Mesothelial cell of epicardium (in vitro differentiated cells): ENCODE results near the gene CDK17. TPM values are rescaled to one million over a fixed set of nuclear protein-coding genes. Genes with fewer than 3 reads are reported as not detected.
"Not testable (repeated sequence)": the region's sequence is repeated elsewhere in the genome, so short reads cannot be mapped to it uniquely, and the experiment has no call there.

Source experiments
- DNase-seq, 2 experiments: peaks; one replicate each; pipeline ENCODE4 v3.0.0; 2021; ENCODE audit warnings: low spot score in 2 of 2; ENCODE audit not compliant: unreplicated experiment in 2 of 2
- H3K27ac Mint-ChIP-seq: 2 replicates; pipeline ENCODE4 v1.8.0; 2021; ENCODE audit warnings: mixed read lengths
- H3K27me3 Mint-ChIP-seq: 2 replicates; pipeline ENCODE4 v1.8.0; 2021; ENCODE audit warnings: low read depth, mixed read lengths
- H3K36me3 Mint-ChIP-seq: 2 replicates; pipeline ENCODE4 v1.8.0; 2021; ENCODE audit warnings: mixed read lengths
- H3K4me1 Mint-ChIP-seq: 2 replicates; pipeline ENCODE4 v1.8.0; 2021; ENCODE audit warnings: mixed read lengths
- H3K4me3 Mint-ChIP-seq: 2 replicates; pipeline ENCODE4 v1.8.0; 2021; ENCODE audit warnings: mild to moderate bottlenecking, moderate library complexity, mixed read lengths
- H3K9me3 Mint-ChIP-seq: 2 replicates; pipeline ENCODE4 v1.8.0; 2021; ENCODE audit warnings: mixed read lengths
- total RNA-seq: library from RNA; stranded (reverse); gene quantifications from 3 replicates; pipeline ENCODE4 v1.2.1, GENCODE V29; 2021
- TF ChIP-seq, protein P1 (sequence below): fragments of 200-600 bp; sonication (generic); IDR thresholded peaks from one replicate; pipeline ENCODE4 v1.5.0; 2021; ENCODE audit warnings: antibody characterized with exemption; ENCODE audit not compliant: unreplicated experiment

Gene CDK17
- total RNA-seq, 1 donor from 2014 or later = 40.5 TPM

DNA sequence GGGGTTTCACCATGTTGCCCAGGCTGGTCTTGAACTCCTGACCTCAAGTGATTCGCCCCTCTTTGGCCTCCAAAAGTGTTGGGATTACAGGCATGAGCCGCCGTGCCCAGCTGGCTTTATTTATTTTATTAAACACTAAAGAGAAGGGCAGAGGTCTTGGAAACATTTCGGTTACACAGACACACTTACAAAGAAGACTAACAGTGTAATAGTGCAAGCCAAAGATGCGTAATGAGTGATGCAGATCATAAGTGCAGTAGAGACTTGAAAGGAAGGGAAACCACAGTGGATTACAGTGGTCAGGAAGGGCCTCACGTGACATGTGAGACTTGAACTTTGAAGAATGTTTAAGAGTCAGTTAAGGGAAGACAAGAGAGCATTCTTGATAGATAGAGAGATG, 33.9 kb upstream of the CDK17 start:
- Mint-ChIP-seq H3K27me3 (no peaks in the 10 kb centered on the region), H3K4me3 (no peak overlapping the region), H3K9me3 (no peaks in the 10 kb centered on the region), H3K27ac (no peak overlapping the region), H3K4me1 (peaks cover 6% of the 10 kb centered on the region), H3K36me3 (no peaks in the 10 kb centered on the region)
- TF ChIP-seq, protein P1, sequence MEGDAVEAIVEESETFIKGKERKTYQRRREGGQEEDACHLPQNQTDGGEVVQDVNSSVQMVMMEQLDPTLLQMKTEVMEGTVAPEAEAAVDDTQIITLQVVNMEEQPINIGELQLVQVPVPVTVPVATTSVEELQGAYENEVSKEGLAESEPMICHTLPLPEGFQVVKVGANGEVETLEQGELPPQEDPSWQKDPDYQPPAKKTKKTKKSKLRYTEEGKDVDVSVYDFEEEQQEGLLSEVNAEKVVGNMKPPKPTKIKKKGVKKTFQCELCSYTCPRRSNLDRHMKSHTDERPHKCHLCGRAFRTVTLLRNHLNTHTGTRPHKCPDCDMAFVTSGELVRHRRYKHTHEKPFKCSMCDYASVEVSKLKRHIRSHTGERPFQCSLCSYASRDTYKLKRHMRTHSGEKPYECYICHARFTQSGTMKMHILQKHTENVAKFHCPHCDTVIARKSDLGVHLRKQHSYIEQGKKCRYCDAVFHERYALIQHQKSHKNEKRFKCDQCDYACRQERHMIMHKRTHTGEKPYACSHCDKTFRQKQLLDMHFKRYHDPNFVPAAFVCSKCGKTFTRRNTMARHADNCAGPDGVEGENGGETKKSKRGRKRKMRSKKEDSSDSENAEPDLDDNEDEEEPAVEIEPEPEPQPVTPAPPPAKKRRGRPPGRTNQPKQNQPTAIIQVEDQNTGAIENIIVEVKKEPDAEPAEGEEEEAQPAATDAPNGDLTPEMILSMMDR = no peak
- DNase-seq = no peak

DNA sequence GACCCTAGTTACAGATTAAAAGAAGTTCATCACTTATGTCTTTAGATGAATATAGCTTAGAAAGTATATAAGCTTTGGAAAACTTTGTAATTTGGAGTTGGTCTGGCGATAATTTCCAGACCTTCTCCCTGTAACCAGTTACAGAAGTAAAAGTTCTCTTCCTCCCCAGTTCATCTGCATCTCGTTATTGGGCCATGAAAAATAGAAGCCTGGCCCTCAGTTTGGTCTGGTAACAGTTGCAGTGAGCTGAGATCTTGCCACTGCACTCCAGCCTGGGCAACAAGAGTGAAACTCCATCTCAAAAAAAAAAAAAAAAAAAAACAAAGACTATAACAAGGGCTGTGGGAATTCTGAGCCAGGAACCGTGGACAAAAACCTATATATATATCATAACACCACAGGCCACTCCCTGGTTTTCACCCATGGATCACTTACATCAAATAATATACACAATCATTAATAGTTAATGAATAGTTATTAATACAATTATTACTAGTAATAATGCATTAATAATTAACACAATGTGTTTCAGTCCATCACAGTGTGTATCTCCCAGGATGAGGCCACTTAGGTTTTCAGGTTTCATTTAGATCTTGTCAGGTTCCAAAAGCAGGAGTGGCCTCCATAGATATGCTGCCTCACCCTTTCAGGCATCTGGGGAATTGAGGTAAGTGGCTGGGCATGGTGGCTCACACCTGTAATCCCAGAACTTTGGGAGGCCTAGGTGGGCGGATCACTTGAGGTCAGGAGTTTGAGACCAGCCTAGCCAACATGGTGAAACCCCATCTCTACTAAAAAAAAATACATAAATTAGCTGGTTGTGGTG, 32.5 kb upstream of the CDK17 start:
- not testable (repeated sequence) for H3K9me3 Mint-ChIP-seq, H3K27ac Mint-ChIP-seq
- peaks cover 10% of the 10 kb centered on the region for H3K4me1 Mint-ChIP-seq

DNA sequence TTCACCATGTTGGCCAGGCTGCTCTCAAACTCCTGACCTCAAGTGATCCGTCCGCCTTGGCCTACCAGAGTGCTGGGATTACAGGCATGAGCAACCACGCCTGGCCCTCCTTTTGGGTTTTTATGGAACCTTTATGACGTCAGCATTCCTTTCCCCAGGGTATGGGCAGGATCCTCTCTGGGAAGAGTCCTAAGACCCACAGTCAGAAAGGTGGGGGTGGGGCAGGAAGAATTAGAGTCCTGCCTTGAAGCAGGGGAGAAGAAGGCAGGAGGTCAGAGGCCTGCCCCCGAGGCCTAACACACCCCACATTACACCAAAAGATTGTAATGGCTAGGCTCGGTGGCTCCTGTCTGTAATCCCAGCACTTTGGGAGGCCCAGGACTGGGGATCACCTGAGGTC, 30.8 kb upstream of the CDK17 start:
- Mint-ChIP-seq H3K4me3 (no peak overlapping the region), H3K36me3 (no peaks in the 10 kb centered on the region), H3K4me1 (peaks cover 16% of the 10 kb centered on the region), H3K27me3 (no peaks in the 10 kb centered on the region), H3K27ac (no peak overlapping the region), H3K9me3 (no peaks in the 10 kb centered on the region)
- no peak for DNase-seq
- TF ChIP-seq, protein P1 = no peak

More for the DNA sequence above, 32.5 kb upstream of the CDK17 start:
- not testable (repeated sequence) for H3K36me3 Mint-ChIP-seq, H3K4me3 Mint-ChIP-seq, H3K27me3 Mint-ChIP-seq, DNase-seq

DNA sequence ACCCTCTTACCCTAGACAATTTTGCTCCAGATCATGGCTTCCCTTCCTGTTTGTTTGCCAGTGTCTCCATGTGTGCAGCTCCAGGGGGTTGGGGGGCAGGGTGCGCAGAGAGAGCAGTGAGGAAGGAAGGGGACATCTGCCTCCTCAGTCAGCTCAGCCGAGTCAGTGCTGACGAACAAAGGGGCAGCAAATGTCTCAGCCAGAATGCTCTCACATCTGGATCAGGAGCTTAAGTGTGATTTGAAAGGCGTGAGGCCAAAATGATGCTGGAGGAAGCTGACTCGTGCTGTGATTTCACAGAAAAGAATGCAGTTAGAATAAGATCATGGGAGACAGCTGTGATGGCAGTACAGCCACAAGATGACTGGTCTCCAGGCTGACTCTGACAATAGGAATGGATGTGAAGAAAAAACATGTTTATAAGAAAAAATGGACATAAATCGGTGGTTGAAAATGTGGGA, 27.1 kb upstream of the CDK17 start:
- H3K9me3 Mint-ChIP-seq = peaks cover 2% of the 10 kb centered on the region
- H3K4me3 Mint-ChIP-seq = no peak overlapping the region
- TF ChIP-seq, protein P1 = no peak
- H3K27ac Mint-ChIP-seq = peak overlapping the region; percentile 88
- no peaks in the 10 kb centered on the region for H3K36me3 Mint-ChIP-seq
- peak in 1 of 2 experiments; percentile 40 for DNase-seq
- no peaks in the 10 kb centered on the region for H3K27me3 Mint-ChIP-seq
- H3K4me1 Mint-ChIP-seq = peaks cover 18% of the 10 kb centered on the region

DNA sequence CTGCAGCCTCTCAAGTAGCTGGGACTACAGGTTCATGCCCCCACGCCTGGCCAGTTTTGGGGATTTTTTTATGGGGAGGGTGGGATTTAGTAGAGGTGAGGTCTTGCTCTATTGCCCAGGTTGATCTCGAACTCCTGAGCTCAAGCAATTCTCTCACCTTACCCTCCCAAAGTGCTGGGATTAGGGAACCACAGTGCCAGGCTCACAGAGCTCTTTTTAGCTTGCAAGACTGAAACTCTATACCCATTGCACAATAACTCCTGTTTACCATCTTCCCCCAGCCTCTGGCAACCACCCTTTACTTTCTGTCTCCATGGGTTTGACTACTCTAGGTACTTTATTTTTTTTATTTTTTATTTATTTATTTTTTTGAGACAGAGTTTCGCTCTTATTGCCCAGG, 25.7 kb upstream of the CDK17 start:
- Mint-ChIP-seq H3K36me3 (no peaks in the 10 kb centered on the region), H3K27ac (no peak overlapping the region), H3K9me3 (peaks cover 2% of the 10 kb centered on the region), H3K4me3 (no peak overlapping the region), H3K4me1 (peaks cover 21% of the 10 kb centered on the region), H3K27me3 (no peaks in the 10 kb centered on the region)
- TF ChIP-seq, protein P1 = no peak
- no peak for DNase-seq

DNA sequence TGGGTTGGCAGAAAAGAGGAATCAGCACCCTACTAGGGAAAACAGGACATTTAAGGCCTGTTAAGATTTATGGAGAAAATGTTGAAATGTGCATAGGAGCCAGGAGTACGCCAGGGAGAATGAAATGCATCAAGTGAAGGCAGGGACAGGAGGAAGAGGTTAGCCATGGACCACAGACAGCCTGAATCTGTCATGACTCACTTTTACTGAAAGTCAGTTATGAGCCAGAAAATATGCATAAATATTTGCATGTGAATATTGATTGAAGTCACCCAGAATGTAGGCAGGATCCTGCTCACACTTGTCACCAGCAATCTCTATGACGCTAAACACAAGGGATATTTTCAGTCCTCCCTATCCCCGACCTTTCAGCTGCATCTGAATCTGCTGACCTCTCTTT, 25.1 kb upstream of the CDK17 start:
- TF ChIP-seq, protein P1 = no peak
- Mint-ChIP-seq H3K9me3 (peaks cover 2% of the 10 kb centered on the region), H3K27me3 (no peaks in the 10 kb centered on the region), H3K27ac (peak overlapping the region; percentile 18), H3K36me3 (no peaks in the 10 kb centered on the region), H3K4me3 (no peak overlapping the region), H3K4me1 (peaks cover 21% of the 10 kb centered on the region)
- no peak for DNase-seq
